GM19372 (cell line): Measurements from ENCODE around the gene DNM1L.

Source experiments
- ATAC-seq: cut with Tn5 transposase; IDR thresholded peaks from one replicate; pipeline ENCODE4 v1.9.1; 2021; ENCODE audit warnings: mild to moderate bottlenecking, low read depth, moderate library complexity; ENCODE audit not compliant: unreplicated experiment

Gene DNM1L

GRCh38 chr12:32679091-32679919 lies at the start of gene DNM1L:
TSS of gene DNM1L (plus strand) at chr12:32679301. CDS start at chr12:32679364, 63 bp downstream.
- ATAC-seq: peak; percentile 94

GRCh38 chr12:32641287-32641901 lies 37.7 kb upstream of the DNM1L start:
- no peak for ATAC-seq

GRCh38 chr12:32644431-32644830 lies 34.7 kb upstream of the DNM1L start:
- ATAC-seq: no peak

- ATAC-seq: no peak
Observed at GRCh38 chr12:32647275-32647674, 31.8 kb upstream of the DNM1L start.

- no peak for ATAC-seq
Observed at GRCh38 chr12:32650508-32650907, 28.6 kb upstream of the DNM1L start.

GRCh38 chr12:32651151-32651955 lies 27.7 kb upstream of the DNM1L start:
- ATAC-seq: no peak

GRCh38 chr12:32651956-32652210 lies 27.2 kb upstream of the DNM1L start:
- ATAC-seq: no peak

- no peak for ATAC-seq
Observed at GRCh38 chr12:32659908-32660440, 19.1 kb upstream of the DNM1L start.

- no peak for ATAC-seq
Observed at GRCh38 chr12:32661706-32662105, 17.4 kb upstream of the DNM1L start.

- no peak for ATAC-seq
Observed at GRCh38 chr12:32662665-32663064, 16.4 kb upstream of the DNM1L start.

- ATAC-seq: no peak
Observed at GRCh38 chr12:32666018-32666417, 13.1 kb upstream of the DNM1L start.

GRCh38 chr12:32669584-32669983 lies 9.5 kb upstream of the DNM1L start:
- ATAC-seq: no peak

GRCh38 chr12:32671930-32672780 lies 6.9 kb upstream of the DNM1L start:
- no peak for ATAC-seq

GRCh38 chr12:32679920-32680237 lies 778 bp downstream of the DNM1L start:
- no peak for ATAC-seq

GRCh38 chr12:32680787-32681186 lies 1.7 kb downstream of the DNM1L start:
- no peak for ATAC-seq

- ATAC-seq: no peak
Observed at GRCh38 chr12:32681272-32681671, 2.2 kb downstream of the DNM1L start.

- no peak for ATAC-seq
Observed at GRCh38 chr12:32686340-32686739, 7.2 kb downstream of the DNM1L start.

- no peak for ATAC-seq
Observed at GRCh38 chr12:32688786-32689185, 9.7 kb downstream of the DNM1L start.

GRCh38 chr12:32690927-32691326 lies 11.8 kb downstream of the DNM1L start:
- ATAC-seq: no peak

GRCh38 chr12:32692358-32692757 lies 13.3 kb downstream of the DNM1L start:
- ATAC-seq: no peak
